ENCODE data around the gene HECW1. TPM values are rescaled to one million over a fixed set of nuclear protein-coding genes. Genes with fewer than 3 reads are reported as not detected.

The HECW1 gene
- total and polyA plus RNA-seq, 2 experiments from 2014 or later, result 2.0 to 4.8 TPM

- Histone ChIP-seq H3F3A (ENCODE audit: insufficient read depth) (no peaks in the 10 kb centered on the region), H3K79me2 (ENCODE audit: insufficient read depth) (no peaks in the 10 kb centered on the region), H3K36me3 (ENCODE audit: low read depth) (no peaks in the 10 kb centered on the region), H3K4me3 (no peak overlapping the region), H3K27ac (no peak overlapping the region), H3K27me3 (replicated peaks; ENCODE audit: insufficient read depth) (no peaks in the 10 kb centered on the region), H3K9me3 (ENCODE audit: low read depth) (no peaks in the 10 kb centered on the region), H3K4me2 (ENCODE audit: unreplicated experiment) (no peak overlapping the region), H2AFZ (no peak overlapping the region), H3K9me2 (ENCODE audit: insufficient read depth) (no peaks in the 10 kb centered on the region), H4K20me1 (ENCODE audit: insufficient read depth) (no peaks in the 10 kb centered on the region), H3K4me1 (ENCODE audit: insufficient read depth) (no peaks in the 10 kb centered on the region), H3K9ac (no peak overlapping the region)
- 87 to 90% methylated on average over 3 of the region's 3 CpGs for WGBS, 2 experiments (ENCODE audit: low coverage in 1 of 2, low lambda C conversion rate in 2 of 2, missing lambda C conversion rate in 2 of 2)
- in situ Hi-C loops (cut with MboI), result no loop called here
- no peak for DNase-seq
- no peak for TF ChIP-seq EZH2 (IDR thresholded peaks at IDR 0.05; ENCODE audit: insufficient read depth, poor library complexity, severe bottlenecking)
- TF ChIP-seq EZH2phosphoT487 (IDR thresholded peaks at IDR 0.05; ENCODE audit: insufficient read depth, low read depth), result no peak
Measured at GRCh38 chr7:43300121-43300520, 187.7 kb downstream of the HECW1 start.

GRCh38 chr7:43302211-43302711 lies 189.8 kb downstream of the HECW1 start:
- Histone ChIP-seq H3K9me2 (ENCODE audit: insufficient read depth) (no peaks in the 10 kb centered on the region), H2AFZ (no peak overlapping the region), H4K20me1 (ENCODE audit: insufficient read depth) (no peaks in the 10 kb centered on the region), H3K4me2 (ENCODE audit: unreplicated experiment) (no peak overlapping the region), H3K36me3 (ENCODE audit: low read depth) (no peaks in the 10 kb centered on the region), H3K9me3 (ENCODE audit: low read depth) (no peaks in the 10 kb centered on the region), H3K27me3 (replicated peaks; ENCODE audit: insufficient read depth) (no peaks in the 10 kb centered on the region), H3K9ac (no peak overlapping the region), H3K27ac (no peak overlapping the region), H3F3A (ENCODE audit: insufficient read depth) (no peaks in the 10 kb centered on the region), H3K4me3 (no peak overlapping the region), H3K79me2 (ENCODE audit: insufficient read depth) (no peaks in the 10 kb centered on the region), H3K4me1 (ENCODE audit: insufficient read depth) (no peaks in the 10 kb centered on the region)
- DNase-seq, result peak; percentile 30
- in situ Hi-C loops (cut with MboI), result no loop called here
- TF ChIP-seq EZH2phosphoT487 (IDR thresholded peaks at IDR 0.05; ENCODE audit: insufficient read depth, low read depth) (no peak), EZH2 (IDR thresholded peaks at IDR 0.05; ENCODE audit: insufficient read depth, poor library complexity, severe bottlenecking) (no peak)
- WGBS, 2 experiments (ENCODE audit: low coverage in 1 of 2, low lambda C conversion rate in 2 of 2, missing lambda C conversion rate in 2 of 2), result 92% methylated on average over 10 of the region's 10 CpGs

DNA sequence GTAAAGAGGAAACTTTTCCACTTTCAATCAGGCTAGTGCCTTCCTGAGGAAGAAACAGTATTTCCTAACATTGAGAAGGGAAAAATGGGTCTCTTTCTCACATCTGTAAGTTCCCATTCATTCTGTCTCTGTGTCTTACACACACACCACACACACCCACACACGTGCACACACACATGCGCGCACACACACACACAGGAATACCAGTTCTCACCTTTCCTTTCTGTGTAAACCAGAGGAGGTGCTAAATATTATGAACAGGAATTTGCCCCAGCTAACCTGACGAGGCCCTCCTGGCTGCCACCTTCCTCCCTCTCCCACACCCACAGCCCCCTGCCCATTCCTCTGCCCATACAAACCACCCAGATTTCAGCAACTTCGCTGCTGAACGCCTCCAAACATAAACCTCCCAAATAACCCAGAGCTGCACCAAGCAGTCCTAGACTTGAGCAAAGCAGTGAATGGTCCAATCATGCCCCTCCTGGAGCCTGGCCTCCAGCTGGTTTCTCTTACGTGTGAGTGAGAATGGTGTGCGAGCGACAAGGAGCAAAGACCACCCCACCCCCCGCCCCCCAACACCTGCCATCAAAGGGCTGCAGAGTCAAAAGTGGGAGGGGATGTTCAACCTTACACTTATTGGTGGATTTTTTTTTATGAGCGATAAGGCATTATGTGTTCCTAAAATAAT lies 190.5 kb downstream of the HECW1 start:
- H3K27me3 ChIP-seq (replicated peaks; ENCODE audit: insufficient read depth), result no peaks in the 10 kb centered on the region
- H3K9me2 ChIP-seq (ENCODE audit: insufficient read depth), result no peaks in the 10 kb centered on the region
- H4K20me1 ChIP-seq (ENCODE audit: insufficient read depth), result no peaks in the 10 kb centered on the region
- no peak overlapping the region for H3K4me3 ChIP-seq
- H3K4me2 ChIP-seq (ENCODE audit: unreplicated experiment), result no peak overlapping the region
- no peaks in the 10 kb centered on the region for H3F3A ChIP-seq (ENCODE audit: insufficient read depth)
- DNase-seq, result no peak
- H3K79me2 ChIP-seq (ENCODE audit: insufficient read depth), result no peaks in the 10 kb centered on the region
- WGBS, 2 experiments (ENCODE audit: low coverage in 1 of 2, low lambda C conversion rate in 2 of 2, missing lambda C conversion rate in 2 of 2), result 70 to 71% methylated on average over 11 of the region's 11 CpGs
- no peak overlapping the region for H2AFZ ChIP-seq
- TF ChIP-seq EZH2phosphoT487 (IDR thresholded peaks at IDR 0.05; ENCODE audit: insufficient read depth, low read depth), result no peak
- no peak for TF ChIP-seq EZH2 (IDR thresholded peaks at IDR 0.05; ENCODE audit: insufficient read depth, poor library complexity, severe bottlenecking)
- H3K4me1 ChIP-seq (ENCODE audit: insufficient read depth), result no peaks in the 10 kb centered on the region
- no peak overlapping the region for H3K9ac ChIP-seq
- no peak overlapping the region for H3K27ac ChIP-seq
- H3K9me3 ChIP-seq (ENCODE audit: low read depth), result no peaks in the 10 kb centered on the region
- H3K36me3 ChIP-seq (ENCODE audit: low read depth), result no peaks in the 10 kb centered on the region
- in situ Hi-C loops (cut with MboI), result no loop called here

GRCh38 chr7:43303740-43304241 lies 191.3 kb downstream of the HECW1 start:
- no peak overlapping the region for H3K27ac ChIP-seq
- H4K20me1 ChIP-seq (ENCODE audit: insufficient read depth), result no peaks in the 10 kb centered on the region
- no peaks in the 10 kb centered on the region for H3K79me2 ChIP-seq (ENCODE audit: insufficient read depth)
- no peaks in the 10 kb centered on the region for H3K36me3 ChIP-seq (ENCODE audit: low read depth)
- H3K9me2 ChIP-seq (ENCODE audit: insufficient read depth), result no peaks in the 10 kb centered on the region
- no peak overlapping the region for H3K4me3 ChIP-seq
- no peak overlapping the region for H3K9ac ChIP-seq
- no peaks in the 10 kb centered on the region for H3F3A ChIP-seq (ENCODE audit: insufficient read depth)
- no peak overlapping the region for H2AFZ ChIP-seq
- in situ Hi-C loops (cut with MboI), result no loop called here
- H3K9me3 ChIP-seq (ENCODE audit: low read depth), result no peaks in the 10 kb centered on the region
- H3K4me2 ChIP-seq (ENCODE audit: unreplicated experiment), result no peak overlapping the region
- WGBS, 2 experiments (ENCODE audit: low coverage in 1 of 2, low lambda C conversion rate in 2 of 2, missing lambda C conversion rate in 2 of 2), result 52 to 62% methylated on average over 4 of the region's 4 CpGs
- no peaks in the 10 kb centered on the region for H3K4me1 ChIP-seq (ENCODE audit: insufficient read depth)
- TF ChIP-seq EZH2 (IDR thresholded peaks at IDR 0.05; ENCODE audit: insufficient read depth, poor library complexity, severe bottlenecking), result no peak
- H3K27me3 ChIP-seq (replicated peaks; ENCODE audit: insufficient read depth), result no peaks in the 10 kb centered on the region
- DNase-seq, result peak; percentile 15
